Left renal pelvis (tissue), 4 donors: ENCODE data around the gene NPY1R. TPM values are rescaled to one million over a fixed set of nuclear protein-coding genes. Genes with fewer than 3 reads are reported as not detected.

ENCODE experiments used
- DNase-seq, 4 donors: peaks; one replicate each; pipeline ENCODE4 v3.0.0-alpha.2; 2013; ENCODE audit warnings: low read depth in 4 of 4, low spot score in 3 of 4
- polyA plus RNA-seq, 4 donors: library from polyadenylated mRNA; unstranded; fragments of 120-200 nt; gene quantifications; one replicate each; pipeline ENCODE4 v1.2.1, GENCODE V29; 2013; ENCODE audit not compliant: insufficient read length in 4 of 4

The NPY1R gene
- polyA plus RNA-seq, 4 donors = 3.0 to 26.8 (median 21.3) TPM

DNA sequence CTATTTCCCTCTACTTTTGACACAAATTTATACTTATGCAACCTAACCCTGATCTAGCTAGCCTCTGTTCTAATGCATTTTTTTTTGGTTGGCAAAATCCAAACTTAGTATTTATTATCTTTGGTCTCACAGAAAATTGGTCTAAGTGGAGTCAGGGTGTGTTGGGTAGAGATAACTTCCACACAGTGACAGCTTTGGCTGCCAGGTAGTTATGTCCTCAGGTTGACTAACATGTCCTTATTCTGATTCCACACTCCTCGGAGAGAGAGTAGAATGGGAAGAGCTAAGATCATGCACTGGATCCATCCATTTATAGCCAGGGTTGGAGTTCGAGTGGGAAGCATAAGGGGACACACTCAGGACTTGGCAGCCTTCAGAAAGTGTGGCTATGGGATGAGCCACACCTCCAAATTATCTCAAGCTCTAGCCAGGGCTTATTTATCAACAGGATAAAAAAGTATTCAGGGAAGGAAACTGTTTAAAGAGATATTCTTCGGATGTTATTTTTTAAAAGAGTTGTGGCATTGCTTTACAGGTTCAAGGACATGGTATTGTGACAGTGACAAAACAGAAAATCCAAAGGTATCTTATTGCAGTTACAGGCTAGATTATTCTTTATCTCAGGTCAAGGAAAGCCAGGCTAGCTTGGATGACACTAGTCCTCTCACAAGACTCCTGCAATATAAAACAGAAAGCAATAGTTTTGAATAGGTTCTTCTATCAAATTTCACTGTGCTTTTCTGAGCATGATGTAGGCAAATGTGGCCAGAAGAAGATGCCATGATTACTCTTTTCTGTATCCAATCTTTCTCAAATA, 51.5 kb downstream of the NPY1R start:
- DNase-seq = no peak

DNA sequence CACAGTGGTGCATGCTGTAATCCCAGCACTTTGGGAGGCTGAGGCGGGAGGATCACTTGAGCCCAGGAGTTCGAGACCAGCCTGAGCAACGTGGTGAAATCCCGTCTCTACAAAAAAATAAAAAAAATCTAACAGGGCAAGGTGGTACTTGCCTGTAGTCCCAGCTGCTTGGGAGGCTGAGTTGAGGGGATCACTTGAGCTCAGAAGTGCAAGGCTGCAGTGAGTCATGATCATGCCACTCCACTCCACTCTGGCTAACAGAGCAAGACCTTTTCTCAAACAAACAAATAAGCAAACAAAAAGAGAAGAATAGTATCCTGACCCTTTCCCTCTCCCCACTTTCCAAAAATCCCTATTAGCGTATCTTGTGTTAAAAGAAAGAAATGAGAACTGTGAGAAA, 52.7 kb downstream of the NPY1R start:
- DNase-seq = no peak

- DNase-seq = no peak
These were observed 57.5 kb downstream of the NPY1R start for GRCh38 chr4:163274861-163275260.

Other genes starting within 250 kb of the NPY1R start
- gene NAF1, start 165.7 kb downstream of the NPY1R start, polyA plus RNA-seq = 10 to 100 TPM; 19.8 to 28.3 (median 25.1) TPM
- 1 to 10 TPM in 3 of 4 donors, under 1 TPM in 1; 0.64 to 6.1 (median 5.2) TPM for gene NPY5R, start 11.3 kb upstream of the NPY1R start, polyA plus RNA-seq
- gene TKTL2, start 141.2 kb upstream of the NPY1R start, polyA plus RNA-seq = not detected
- gene TMA16, start 162.1 kb upstream of the NPY1R start, polyA plus RNA-seq = 10 to 100 TPM; 36.2 to 42.1 (median 38.7) TPM